HL-60/S4 (cell line): ENCODE measurements around the gene UROS.

Source experiments
- in situ Hi-C: fragments of 300-500 bp; cut with MboI; formaldehyde crosslinking; loops from 2 replicates; pipeline ENCODE4 v1.14.3; 2022; ENCODE audit warnings: low sequenced_read_pairs

Gene UROS

GRCh38 chr10:125769175-125769574 lies 53.9 kb downstream of the UROS start:
- in situ Hi-C loops, result no loop called here

DNA sequence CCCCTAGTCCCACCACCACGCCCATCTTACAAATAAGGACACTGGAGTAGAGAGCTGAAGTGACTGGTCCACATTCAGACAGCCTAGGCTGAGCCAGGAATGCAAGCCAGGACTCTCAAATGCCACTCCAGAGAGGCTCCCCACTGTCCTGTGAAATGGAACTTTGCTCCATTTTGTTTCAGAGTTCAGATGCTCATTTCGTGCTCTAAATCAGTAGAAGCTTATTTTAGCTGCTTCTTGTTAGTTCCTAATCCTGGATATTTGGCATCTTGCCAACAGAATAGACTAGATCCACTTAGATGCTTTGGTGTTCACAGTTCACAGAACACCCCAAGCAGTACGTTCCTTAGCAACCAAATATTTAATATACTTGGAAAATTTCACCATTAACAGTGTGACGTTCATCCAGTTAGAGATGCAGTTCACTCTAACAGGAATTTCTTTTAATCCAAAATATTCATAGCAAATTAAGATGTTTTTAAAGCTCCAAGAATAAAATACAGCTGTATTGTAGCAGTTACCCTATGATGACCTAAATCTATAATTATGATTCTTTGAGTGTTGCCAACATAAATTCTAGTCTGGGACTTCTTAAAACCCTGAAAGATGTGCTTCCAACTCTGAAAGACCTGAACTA lies 54.7 kb downstream of the UROS start:
- in situ Hi-C loops, result no loop called here

GRCh38 chr10:125766511-125766910 lies 56.5 kb downstream of the UROS start:
- in situ Hi-C loops, result no loop called here

GRCh38 chr10:125765835-125766234 lies 57.2 kb downstream of the UROS start:
- in situ Hi-C loops, result no loop called here

GRCh38 chr10:125762692-125763648 lies 60.1 kb downstream of the UROS start:
- in situ Hi-C loops, result no loop called here

DNA sequence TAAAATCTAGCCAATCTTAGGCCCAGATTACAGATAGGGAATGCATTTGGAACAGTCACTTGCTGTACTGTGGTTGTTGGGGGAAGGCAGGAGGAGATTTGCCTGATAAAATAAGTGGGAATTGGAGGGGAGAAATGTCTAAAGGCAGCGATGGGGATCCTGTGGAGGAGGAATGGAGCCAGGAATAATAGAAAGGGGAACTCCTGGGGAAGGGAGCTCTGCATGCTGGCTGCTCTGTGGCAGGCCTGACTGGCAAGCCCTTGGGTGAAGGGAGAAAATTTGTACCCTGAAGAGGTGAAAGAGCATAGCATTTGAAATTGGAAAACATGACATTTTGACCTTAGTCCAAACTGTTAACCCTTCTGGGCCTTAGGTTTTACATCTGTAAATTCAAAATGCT lies 61.1 kb downstream of the UROS start:
- in situ Hi-C loops, result no loop called here

DNA sequence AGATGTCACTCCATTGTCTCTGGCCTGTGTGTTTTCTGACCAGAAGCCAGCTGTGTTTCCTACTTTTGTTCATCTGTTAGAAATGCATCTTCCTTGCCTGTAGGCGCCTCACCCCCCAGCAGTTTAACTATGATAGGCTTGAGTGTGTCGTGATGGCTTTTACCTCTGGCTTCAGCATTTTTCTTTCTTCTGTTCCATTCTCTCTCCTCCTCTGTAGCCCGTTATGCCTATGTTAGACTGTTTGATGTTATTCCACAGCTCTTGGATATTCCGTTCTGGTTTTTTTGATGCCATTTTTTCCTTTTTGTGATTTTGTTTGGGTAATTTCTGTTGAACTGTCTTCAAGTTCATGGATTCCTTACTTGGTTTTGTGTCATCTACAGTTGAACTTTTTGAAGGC lies 65.3 kb downstream of the UROS start:
- in situ Hi-C loops, result no loop called here

DNA sequence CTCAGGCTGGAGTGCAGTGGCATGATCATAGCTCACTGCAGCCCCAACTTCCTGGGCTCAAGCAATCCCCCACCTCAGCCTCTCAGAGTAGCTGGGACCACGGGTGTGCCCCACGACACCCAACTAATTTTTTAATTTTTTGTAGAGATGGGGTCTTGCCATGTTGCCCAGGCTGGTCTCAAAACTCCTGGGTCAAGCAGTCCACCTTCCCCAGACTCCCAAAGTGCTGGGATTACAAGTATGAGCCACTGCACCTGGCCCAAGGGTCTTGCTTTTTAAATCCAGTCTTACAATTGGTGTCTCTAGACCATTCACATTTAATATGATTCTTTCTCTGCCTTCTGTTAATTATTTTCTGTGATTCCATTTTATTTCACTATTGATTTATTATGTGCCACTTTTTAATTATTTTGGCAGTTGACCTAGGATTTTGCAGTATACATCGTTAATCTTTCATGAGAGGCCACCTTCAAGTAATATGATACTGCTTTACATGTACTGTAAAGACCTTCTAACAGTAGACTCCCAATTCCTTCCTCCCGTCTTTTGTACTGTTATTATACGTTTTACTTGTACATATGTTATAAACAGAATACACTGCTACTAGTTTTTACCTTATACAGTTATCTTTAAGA lies 66.1 kb downstream of the UROS start:
- in situ Hi-C loops, result no loop called here

DNA sequence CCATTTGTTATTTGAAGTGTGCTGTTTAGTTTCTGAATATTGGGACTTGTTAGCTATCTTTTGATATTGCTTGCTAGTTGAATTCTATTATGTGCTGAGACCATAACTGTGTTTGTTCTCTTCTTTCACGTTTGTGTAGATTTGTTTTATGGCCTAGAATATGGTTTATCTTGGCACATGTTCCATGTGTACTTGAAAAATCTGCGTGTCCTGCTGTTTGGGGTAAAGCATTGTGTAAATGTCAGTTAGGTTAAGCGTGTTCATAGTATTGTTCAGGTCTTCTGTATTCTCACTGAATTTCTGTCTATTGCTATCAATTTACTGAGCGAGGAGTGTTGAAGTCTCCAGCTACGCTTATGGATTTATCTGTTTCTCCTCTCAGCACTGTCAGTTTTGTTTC lies 66.9 kb downstream of the UROS start:
- in situ Hi-C loops, result no loop called here

- in situ Hi-C loops, result no loop called here
These were observed 75.6 kb downstream of the UROS start for GRCh38 chr10:125747417-125747816.

DNA sequence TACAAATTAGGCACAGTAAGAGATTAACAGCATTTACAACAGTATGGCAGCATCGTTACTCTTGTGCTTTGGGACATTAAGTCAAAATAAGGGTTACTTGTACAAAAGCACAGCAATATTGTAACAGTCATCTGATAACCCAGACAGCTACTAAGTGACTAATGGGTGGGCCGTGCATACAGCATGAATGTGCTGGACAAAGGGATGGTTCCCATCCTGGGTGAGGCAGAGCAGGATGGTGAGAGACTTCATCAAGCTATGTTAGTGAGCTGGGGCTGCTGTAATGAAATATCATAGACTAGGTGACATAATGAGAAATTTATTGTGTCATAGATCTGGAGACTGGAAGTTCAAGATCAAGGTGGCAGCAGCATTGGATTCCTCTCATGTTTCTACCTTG lies 78.1 kb downstream of the UROS start:
- in situ Hi-C loops, result no loop called here

DNA sequence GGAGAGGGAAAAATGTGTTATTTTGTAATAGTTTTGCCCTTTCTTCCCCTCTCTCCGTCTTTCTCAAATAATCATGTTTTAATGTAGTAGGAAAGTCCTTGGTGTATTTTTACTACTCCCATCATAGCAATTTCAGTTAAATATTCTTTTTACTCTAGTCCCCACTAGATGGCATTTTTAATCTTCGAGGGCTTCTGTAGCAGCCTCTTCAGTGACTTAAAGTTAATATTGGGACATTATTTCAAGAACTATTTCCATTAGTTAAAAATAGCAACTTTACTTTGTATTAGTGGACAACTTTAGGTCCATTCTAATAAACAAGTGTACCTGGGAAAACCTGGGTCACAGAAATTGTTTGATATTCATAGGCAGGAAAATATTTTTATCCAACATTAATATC lies 80.6 kb downstream of the UROS start:
- in situ Hi-C loops, result no loop called here

GRCh38 chr10:125739994-125740679 lies 82.9 kb downstream of the UROS start:
- in situ Hi-C loops, result no loop called here
